Motor neuron (in vitro differentiated cells): Measurements from ENCODE around the gene PLCL1. TPM values are rescaled to one million over a fixed set of nuclear protein-coding genes. Genes with fewer than 3 reads are reported as not detected.

ENCODE experiments used
- ATAC-seq, 8 experiments: fragments of 200-7000 bp; cut with Tn5 transposase; replicated peaks in 6 of 8; 2 replicates each; pipeline ENCODE4 v1.8.0; 2021; ENCODE audit warnings: mild to moderate bottlenecking in 8 of 8, moderate library complexity in 8 of 8
- H3K27ac ChIP-seq, 2 donors: fragments of 250-450 bp; sonication (Bioruptor Pico); 2 replicates each; pipeline ENCODE4 v1.9.0; 2021; ENCODE audit warnings: antibody characterized with exemption in 2 of 2, mild to moderate bottlenecking in 2 of 2, moderate library complexity in 1 of 2
- H3K4me1 ChIP-seq, 2 donors: fragments of 250-450 bp; sonication (Bioruptor Pico); replicated peaks in 1 of 2; 2 replicates each; pipeline ENCODE4 v1.6.1; 2021; ENCODE audit warnings: antibody characterized with exemption in 2 of 2, mild to moderate bottlenecking in 2 of 2, moderate library complexity in 1 of 2
- H3K4me3 ChIP-seq, 5 donors: fragments of 250-450 bp; sonication (Bioruptor Pico); 2 replicates each; pipeline ENCODE4 v1.9.0; 2021; ENCODE audit warnings: antibody characterized with exemption in 5 of 5, mild to moderate bottlenecking in 5 of 5, moderate library complexity in 4 of 5
- WGBS, 10 experiments: fragments of 450-650 bp; shearing (Covaris generic); methylation state at CpG; one replicate each; pipeline ENCODE4 v1.0.0; 2022; 5-methylcytosine and 5-hydroxymethylcytosine counted together
- in situ Hi-C, 9 experiments: fragments of 400-800 bp; cut with MboI; loops; one replicate each; pipeline ENCODE4 v1.15.0; 2021; ENCODE audit warnings: low sequenced_read_pairs in 9 of 9, low pct_unique_long_range_greater_than_20kb in 2 of 9; ENCODE audit not compliant: unreplicated experiment in 9 of 9
- total RNA-seq, 8 experiments: library from RNA; unstranded; fragments of 300-600 nt; gene quantifications; 2 replicates each; pipeline versions ENCODE4 v1.2.3 to v1.2.4, GENCODE V29; 2022

The PLCL1 gene
- total RNA-seq, 8 experiments from 2014 or later: 7.0 to 16.8 (median 10.1) TPM

- ATAC-seq: no peak
- H3K4me1 ChIP-seq: no peaks in the 10 kb centered on the region
- no peak overlapping the region for H3K27ac ChIP-seq
- WGBS, 10 experiments: 83 to 100% (median 95%) methylated on average over 2 to 3 of the region's 3 CpGs; no CpG with 5 or more reads in 1 of the 10 experiments
- no peak overlapping the region for H3K4me3 ChIP-seq
- in situ Hi-C loops: no loop called here
Measured at GRCh38 chr2:197908156-197908555, 103.8 kb downstream of the PLCL1 start.

DNA sequence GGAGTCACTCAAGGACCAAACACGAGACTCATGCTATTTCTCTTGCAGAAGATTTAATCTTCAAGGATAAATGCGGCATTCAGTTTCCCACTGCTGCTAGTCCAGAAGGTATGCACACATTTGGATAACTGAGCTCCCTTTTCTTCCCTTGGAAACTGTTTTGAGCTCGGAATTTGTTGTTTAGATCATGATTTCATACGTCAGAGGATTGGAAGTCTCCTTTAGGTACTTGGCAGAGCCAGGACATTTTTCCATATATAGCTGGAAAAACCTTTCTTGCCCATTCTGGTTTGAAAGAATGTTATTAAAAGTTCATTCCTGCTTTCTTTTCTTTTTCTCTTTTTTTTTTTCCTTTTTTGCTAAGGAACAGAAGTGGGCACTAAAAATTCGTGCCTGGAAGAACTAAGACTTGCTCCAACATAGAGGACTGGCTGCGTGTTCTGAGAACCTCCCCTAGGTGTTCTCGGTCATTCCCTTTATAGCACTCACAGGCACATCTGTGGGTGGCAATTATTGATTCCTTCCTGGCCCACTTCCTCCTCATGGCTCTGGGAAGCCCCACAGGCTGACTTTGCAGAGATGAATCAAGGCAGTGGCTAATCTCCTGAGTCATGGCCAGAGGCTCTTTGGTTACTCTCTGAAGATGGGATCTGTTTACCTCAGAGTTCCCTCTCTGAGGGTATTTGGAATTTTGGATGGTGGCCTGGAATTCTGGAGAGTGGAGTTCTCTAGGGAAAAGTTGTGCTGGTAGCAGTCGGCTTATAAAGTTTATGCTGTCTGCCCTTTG lies 104.8 kb downstream of the PLCL1 start:
- 52 to 95% (median 88%) methylated on average over 2 to 8 of the region's 8 CpGs for WGBS, 10 experiments
- peak in 3 of 8 experiments; percentile 40 to 56 (median 41) for ATAC-seq

GRCh38 chr2:197911667-197912066 lies 107.3 kb downstream of the PLCL1 start:
- no peak for ATAC-seq
- in situ Hi-C loops: no loop called here
- no peak overlapping the region for H3K27ac ChIP-seq

More for the DNA sequence above, 104.8 kb downstream of the PLCL1 start:
- H3K4me3 ChIP-seq: no peak overlapping the region
- in situ Hi-C loops: no loop called here
- no peaks in the 10 kb centered on the region for H3K4me1 ChIP-seq
- H3K27ac ChIP-seq: no peak overlapping the region

GRCh38 chr2:197913084-197913483 lies 108.7 kb downstream of the PLCL1 start:
- in situ Hi-C loops: no loop called here
- Histone ChIP-seq H3K27ac (no peak overlapping the region), H3K4me1 (no peaks in the 10 kb centered on the region), H3K4me3 (no peak overlapping the region)
- peak in 3 of 8 experiments; percentile 80 to 94 (median 91) for ATAC-seq
- whole genome bisulfite sequencing, 10 experiments: 0 to 84% (median 60%) methylated on average over 1 to 3 of the region's 3 CpGs; no CpG with 5 or more reads in 1 of the 10 experiments

More at GRCh38 chr2:197911667-197912066, 107.3 kb downstream of the PLCL1 start:
- Histone ChIP-seq H3K4me1 (no peaks in the 10 kb centered on the region), H3K4me3 (no peak overlapping the region)
- WGBS, 10 experiments: 40 to 100% (median 74%) methylated on average over 1 to 3 of the region's 3 CpGs; no CpG with 5 or more reads in 1 of the 10 experiments

- Histone ChIP-seq H3K27ac (no peak overlapping the region), H3K4me1 (no peaks in the 10 kb centered on the region), H3K4me3 (no peak overlapping the region)
- WGBS, 10 experiments: 17 to 100% (median 60%) methylated on average over 1 to 2 of the region's 2 CpGs; no CpG with 5 or more reads in 2 of the 10 experiments
- in situ Hi-C loops: no loop called here
- ATAC-seq: no peak
Measured at GRCh38 chr2:197914778-197915177, 110.4 kb downstream of the PLCL1 start.

DNA sequence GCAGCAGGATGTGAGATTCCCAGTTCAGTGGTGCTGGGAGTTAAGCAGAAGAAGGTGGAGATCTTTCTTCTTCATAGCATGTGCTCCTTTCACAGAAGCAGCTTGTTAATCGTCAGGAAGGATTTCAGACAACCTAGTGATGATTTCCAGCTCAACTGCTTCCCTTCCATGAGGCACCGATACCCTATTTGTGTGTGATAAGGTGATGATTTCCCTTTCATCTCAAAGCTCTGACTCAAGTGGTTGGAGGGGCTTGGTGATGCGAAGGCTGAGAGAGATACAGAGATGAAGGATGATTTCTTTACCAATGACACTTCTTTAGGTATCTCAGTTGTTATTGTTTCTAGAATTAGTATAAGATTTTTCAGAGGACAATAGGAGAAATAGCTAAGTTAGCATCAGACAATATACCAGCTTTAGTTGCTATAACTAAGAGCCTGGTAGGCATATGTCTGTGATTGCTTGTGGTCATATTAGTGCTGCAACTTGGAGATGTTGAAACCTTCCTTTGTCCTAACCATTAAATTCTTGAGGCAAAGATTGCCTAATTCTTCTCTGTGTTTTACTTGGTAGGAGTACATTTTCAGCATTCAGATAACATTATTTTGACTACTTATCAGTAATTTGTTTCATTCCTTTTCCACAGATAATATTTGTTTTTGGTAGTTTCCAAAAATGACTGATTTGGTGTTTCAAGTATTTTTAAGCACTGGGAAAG lies 111.3 kb downstream of the PLCL1 start:
- in situ Hi-C loops: no loop called here

DNA sequence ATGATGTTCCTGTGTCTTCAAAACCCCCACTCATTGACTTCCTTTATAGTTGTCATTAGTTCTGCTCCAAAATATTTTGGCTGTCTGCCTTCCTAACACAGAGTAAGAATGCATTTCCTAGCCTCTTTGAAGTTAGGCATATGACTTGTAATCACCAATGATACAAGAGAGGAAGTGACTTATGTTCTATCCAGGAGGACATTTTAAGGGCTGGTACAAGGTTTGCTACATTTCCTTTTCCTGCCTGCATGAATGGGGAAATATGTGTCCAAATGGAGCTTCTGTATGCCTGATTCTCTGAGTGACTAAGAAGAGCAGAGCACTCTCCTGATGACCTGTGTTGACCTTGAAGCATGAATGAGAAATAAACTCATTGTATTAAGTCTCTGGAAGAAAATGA lies 115.1 kb downstream of the PLCL1 start:
- Histone ChIP-seq H3K4me1 (peaks cover 2 to 8% of the 10 kb centered on the region in 2 donors), H3K4me3 (no peak overlapping the region), H3K27ac (no peak overlapping the region)
- in situ Hi-C loops: no loop called here
- ATAC-seq: no peak

More for the DNA sequence above, 111.3 kb downstream of the PLCL1 start:
- ATAC-seq: no peak
- Histone ChIP-seq H3K4me1 (peaks cover 2 to 6% of the 10 kb centered on the region in 2 donors), H3K27ac (no peak overlapping the region), H3K4me3 (no peak overlapping the region)
- 47 to 92% (median 77%) methylated on average over 2 to 3 of the region's 3 CpGs; no CpG with 5 or more reads in 5 of the 10 experiments for WGBS, 10 experiments

- in situ Hi-C loops: no loop called here
- peak in 4 of 8 experiments; percentile 12 to 30 (median 18) for ATAC-seq
Measured at GRCh38 chr2:197920088-197920487, 115.7 kb downstream of the PLCL1 start.

DNA sequence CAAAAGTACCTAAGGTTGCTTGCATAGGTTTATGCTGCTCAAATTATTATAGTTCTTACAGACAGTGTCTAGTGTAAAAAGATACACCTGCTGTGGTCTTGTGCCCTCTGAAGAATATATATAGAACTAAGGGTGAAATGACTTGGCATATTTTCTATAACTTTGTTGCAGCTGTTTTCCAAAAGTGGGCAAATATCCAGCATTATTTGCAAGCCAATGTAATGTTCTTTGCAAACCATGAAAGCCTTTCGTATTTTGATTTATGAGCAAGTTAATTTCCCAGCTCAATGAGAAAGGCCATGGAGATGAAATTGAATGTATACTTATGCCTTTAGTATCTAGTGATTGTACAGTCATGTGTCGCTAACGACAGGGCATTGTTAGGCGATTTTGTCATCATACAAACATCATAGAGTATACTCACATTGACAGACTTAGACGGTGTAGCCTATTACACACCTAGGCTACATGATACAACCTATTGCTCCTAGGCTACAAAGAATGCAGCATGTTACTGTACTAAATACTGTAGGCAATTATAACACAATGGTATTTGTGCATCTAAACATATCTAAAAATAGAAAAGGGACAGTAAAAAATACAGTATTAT lies 116.3 kb downstream of the PLCL1 start:
- Histone ChIP-seq H3K4me1 (peaks cover 2 to 8% of the 10 kb centered on the region in 2 donors), H3K4me3 (no peak overlapping the region), H3K27ac (no peak overlapping the region)
- 43 to 91% (median 85%) methylated on average over 1 to 5 of the region's 5 CpGs; no CpG with 5 or more reads in 2 of the 10 experiments for WGBS, 10 experiments
- peak in 5 of 8 experiments; percentile 17 to 76 (median 49) for ATAC-seq
- in situ Hi-C loops: no loop called here

More at GRCh38 chr2:197920088-197920487, 115.7 kb downstream of the PLCL1 start:
- Histone ChIP-seq H3K27ac (no peak overlapping the region), H3K4me1 (peaks cover 2 to 8% of the 10 kb centered on the region in 2 donors), H3K4me3 (no peak overlapping the region)
- WGBS, 10 experiments: 60 to 100% (median 95%) methylated on average over 1 of the region's 1 CpG; no CpG with 5 or more reads in 2 of the 10 experiments

- Histone ChIP-seq H3K4me3 (no peak overlapping the region), H3K27ac (no peak overlapping the region), H3K4me1 (peaks cover 2 to 8% of the 10 kb centered on the region in 2 donors)
- 62 to 100% (median 94%) methylated on average over 1 to 5 of the region's 5 CpGs; no CpG with 5 or more reads in 2 of the 10 experiments for WGBS, 10 experiments
- ATAC-seq: no peak
- in situ Hi-C loops: no loop called here
Measured at GRCh38 chr2:197924483-197924882, 120.1 kb downstream of the PLCL1 start.

- Histone ChIP-seq H3K27ac (no peak overlapping the region), H3K4me3 (no peak overlapping the region), H3K4me1 (peaks cover 0 to 7% of the 10 kb centered on the region in 2 donors)
- ATAC-seq: peak in 3 of 8 experiments; percentile 12 to 54 (median 44)
- in situ Hi-C loops: no loop called here
Measured at GRCh38 chr2:197925204-197925603, 120.8 kb downstream of the PLCL1 start.

DNA sequence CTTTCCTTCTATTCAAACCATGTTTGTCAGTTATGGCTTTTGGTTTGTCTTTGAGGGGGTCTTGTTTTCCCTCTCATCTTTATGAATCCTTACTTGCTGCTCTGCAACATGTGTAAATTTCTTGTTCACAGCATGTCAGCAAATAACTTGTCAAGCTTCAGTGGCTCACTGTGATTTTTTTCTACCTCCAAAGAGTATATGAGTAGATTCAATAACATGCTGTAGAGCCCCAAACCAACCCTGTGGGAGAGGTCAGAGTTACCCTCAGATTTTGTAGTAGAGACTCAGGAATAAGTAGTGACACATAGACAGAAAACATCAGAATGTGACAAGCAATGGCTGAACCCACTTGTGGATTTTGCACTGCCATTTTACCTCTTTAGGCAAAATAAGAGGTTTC lies 121.6 kb downstream of the PLCL1 start:
- Histone ChIP-seq H3K4me1 (no peaks in the 10 kb centered on the region), H3K27ac (no peak overlapping the region), H3K4me3 (no peak overlapping the region)
- no peak for ATAC-seq
- in situ Hi-C loops: no loop called here

DNA sequence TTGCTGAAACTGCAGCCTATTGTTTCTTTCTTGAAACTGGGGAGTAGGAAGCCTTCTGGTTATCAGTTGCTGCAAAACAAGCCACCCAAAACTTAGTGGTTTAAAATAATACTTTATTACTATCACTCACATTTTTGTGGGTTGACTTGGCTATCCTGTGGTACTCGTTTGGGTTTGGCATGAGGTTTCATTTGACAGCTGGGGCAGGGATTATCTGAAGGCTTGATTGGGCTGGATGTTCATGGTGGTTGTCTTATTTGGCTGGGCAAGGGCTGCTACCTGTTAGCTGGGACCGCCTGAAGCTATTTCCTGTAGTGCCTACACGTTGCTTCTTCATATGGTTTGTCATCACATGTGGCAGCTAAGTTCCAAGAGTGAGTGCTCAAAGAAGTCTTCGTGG lies 122.3 kb downstream of the PLCL1 start:
- Histone ChIP-seq H3K4me3 (no peak overlapping the region), H3K27ac (no peak overlapping the region), H3K4me1 (no peaks in the 10 kb centered on the region)
- in situ Hi-C loops: no loop called here
- WGBS, 10 experiments: 46 to 100% (median 82%) methylated on average over 1 to 4 of the region's 4 CpGs; no CpG with 5 or more reads in 3 of the 10 experiments
- no peak for ATAC-seq
